HG03575 (cell line): ENCODE results near the gene RDM1.

Experiments used
- ATAC-seq: cut with Tn5 transposase; IDR thresholded peaks from one replicate; pipeline ENCODE4 v1.9.1; 2021; ENCODE audit not compliant: unreplicated experiment, insufficient number of reproducible peaks, low FRiP score; ENCODE audit errors: extremely low read depth

Gene RDM1, protein sequence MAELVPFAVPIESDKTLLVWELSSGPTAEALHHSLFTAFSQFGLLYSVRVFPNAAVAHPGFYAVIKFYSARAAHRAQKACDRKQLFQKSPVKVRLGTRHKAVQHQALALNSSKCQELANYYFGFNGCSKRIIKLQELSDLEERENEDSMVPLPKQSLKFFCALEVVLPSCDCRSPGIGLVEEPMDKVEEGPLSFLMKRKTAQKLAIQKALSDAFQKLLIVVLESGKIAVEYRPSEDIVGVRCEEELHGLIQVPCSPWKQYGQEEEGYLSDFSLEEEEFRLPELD

DNA sequence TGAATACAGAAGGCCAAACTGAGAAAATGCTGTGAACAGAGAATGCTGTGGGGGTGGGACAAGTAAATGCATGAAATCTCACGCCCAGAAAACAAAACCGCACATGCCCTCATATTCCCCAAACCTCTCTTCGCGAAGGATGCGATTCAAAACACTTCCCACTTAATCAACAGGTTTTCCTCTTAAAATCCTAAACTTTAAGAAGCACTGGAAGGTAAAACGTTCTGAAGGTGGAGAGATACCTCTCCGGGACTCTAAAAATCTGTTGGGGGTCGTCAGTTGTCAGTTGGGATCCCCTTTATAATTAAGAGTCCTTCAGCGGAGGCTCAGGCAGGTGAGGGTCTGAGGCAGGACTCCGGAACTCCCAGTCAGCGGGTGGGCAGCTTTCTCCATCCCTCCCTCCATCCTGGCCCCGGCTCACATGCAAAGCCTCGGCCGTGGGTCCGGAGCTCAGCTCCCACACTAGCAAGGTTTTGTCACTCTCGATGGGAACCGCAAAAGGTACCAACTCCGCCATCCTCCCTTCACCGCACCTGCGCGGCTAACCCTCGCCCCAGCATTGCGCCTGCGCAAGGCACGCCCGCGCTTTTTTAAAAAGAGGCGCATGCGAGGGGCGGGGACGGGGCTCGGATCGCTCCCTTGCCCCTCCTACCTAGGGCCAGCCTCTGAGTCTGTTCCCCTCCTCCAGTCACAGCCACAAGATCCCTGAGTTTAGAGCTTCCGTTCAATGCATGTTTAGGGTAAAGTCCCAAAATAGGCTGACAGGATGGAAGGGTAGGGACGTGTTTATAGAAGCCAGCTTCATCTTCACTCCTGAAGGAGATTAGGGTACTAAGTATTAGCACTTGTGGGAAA lies at the start of gene RDM1:
Gene RDM1, minus strand, starts transcription at position 563 of the 855 bp plus-strand sequence. Its CDS starts 46 bp downstream, at position 517.
- ATAC-seq: no peak

DNA sequence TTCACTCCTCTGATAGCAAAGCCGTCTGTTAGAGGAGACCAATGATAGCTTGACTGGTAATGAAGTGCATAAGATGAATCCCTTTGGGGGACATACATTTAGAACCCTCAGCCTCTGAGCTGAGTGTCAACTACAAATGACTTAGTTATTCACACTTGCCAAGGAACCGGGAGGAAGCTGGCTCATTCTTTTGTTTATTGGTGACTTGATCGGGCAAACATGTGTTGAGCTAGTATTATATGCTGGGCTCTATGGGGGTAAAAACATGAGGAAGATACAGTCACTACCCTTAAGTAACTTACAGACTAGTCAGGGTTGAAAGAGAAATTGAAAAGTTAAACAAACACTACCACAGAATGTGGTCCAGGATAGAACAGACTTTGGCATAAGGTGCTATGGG lies 47.8 kb upstream of the RDM1 start:
- ATAC-seq: no peak

- no peak for ATAC-seq
These were observed 46.9 kb upstream of the RDM1 start for GRCh38 chr17:35977509-35977908.

DNA sequence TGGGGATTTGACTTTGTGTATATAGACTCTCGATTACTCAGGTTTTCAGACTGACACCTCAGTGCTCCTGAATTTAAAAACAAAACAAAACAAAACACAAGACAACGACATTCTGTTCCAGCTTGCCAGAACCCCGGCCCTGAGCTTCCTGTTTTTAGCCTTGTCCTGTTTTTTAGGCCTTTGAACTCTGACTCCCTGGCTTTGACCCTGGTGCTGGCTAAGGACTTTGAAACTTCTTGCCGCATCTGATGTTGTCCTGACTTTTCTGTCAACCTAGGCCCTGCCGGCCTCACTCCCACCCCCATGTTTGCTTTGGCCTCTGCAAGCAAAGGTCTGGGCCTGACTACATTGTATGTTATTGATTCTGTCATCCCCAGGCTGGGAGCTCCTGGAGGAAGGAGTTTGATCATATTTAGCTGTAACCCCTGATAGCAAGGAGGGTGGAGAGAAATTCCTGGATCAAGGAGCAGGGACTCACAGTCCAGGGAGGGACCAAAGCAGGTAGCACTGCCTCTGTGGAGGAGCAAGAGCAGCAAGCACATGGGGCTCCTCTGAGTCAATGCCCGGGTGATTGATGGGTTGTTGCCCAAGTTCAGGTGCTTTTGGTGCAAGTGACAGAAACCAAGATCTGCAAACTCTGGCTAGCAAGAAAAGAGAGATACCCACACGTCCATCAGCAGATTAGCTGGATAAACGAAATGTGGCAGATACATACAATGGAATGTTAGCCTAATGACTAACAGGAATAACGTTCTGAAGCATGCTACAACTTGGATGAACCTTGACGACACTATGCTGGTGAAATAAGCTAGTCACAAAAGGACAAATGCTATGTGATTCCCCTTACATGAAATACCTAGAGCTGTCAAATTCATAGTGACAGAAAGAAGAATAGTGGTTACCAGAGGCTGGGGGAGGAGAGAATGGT lies 43.0 kb upstream of the RDM1 start:
- ATAC-seq: no peak

- ATAC-seq: no peak
These were observed 42.4 kb upstream of the RDM1 start for GRCh38 chr17:35972945-35973332.

DNA sequence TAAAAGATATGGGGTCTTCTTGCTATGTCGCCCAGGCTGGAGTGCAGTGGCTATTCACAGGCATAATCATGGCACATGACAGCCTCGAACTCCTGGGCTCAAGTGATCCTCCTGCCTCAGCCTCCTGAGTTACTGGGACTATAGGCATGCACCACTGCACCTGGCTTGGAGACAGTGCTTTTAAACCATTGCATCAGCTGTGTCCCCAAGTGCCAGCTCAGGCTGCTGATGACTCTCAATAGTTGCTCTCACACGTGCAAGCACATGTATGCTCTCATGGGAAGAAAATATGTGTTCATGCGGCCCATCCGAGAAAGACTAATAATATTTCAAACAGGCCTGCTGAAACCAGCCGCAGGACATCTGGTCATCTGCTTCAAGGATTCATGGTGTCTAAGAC lies 42.0 kb upstream of the RDM1 start:
- ATAC-seq: no peak

GRCh38 chr17:35972066-35972465 lies 41.5 kb upstream of the RDM1 start:
- no peak for ATAC-seq

DNA sequence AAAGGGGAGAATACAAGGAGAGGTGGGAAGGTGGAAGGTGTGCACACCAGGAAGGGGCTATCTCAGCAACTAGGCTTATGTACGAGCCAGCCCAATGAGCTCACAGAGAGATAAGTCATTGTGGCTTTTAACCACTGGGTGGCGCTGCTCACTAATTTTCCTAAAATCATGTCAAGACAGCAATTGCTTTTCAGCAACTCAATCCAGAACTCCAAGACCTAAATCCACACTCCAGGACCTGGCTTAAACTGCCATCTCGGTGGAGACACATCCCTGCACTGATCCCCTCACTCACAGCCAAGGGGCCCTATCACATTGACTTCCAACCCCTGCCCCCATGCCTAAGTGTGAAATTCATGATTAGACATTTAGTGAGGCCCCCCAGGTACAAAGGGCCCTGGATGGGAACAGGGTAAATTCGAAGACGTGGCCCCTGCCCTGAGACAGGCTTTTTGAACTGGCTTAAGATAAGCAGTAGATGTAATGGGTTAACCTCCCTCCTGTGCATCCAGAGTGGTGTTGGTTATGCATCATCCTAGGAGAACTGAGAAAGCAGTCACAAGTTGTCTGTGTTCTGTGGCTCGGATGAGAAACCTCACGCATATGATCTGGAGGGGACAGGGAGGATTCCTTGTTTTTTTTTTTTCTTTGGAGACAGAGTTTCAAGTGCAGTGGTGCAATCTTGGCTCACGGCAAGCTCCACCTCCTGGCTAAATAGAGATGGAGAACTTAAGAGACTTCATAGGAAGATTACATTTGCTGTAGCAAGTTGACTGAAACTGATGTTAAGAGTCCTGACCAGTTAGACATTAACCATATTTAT lies 39.2 kb upstream of the RDM1 start:
- no peak for ATAC-seq

GRCh38 chr17:35968520-35969054 lies 38.0 kb upstream of the RDM1 start:
- ATAC-seq: no peak

DNA sequence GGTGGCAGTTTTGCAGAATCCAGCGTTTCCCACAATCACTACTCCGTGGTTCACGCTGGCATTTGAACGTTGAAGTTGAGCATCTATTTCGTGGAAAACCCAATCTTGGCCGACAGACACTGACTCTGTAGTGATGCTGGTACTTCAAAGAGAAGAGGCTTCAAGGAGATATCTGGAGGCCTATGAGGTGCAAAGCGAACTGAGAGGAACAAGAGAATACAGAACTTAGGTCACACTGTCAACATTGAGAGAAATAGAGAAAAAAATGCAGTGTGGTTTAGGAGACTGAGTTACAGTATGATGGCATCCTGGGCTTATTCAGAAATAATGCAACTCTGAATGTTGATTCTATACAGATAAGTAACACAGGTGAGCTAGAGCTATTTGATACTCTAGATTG lies 34.7 kb upstream of the RDM1 start:
- ATAC-seq: no peak

DNA sequence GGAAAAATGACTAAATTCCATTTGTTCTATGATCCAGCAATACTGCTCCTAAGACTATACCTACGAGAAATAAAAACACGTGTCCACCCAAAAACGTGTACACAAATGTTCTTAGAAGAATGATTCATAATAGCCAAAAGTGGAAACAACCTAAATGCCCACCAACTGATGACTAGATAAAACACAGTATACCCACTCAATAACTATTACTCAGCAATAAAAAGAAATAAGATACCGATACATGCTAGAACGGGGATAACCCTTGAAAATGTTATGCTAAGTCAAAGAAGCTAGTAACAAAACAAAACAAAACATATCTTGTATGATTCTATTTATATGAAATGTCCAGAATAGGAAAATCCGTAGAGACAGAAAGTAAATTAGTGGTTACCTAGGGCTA lies 33.1 kb upstream of the RDM1 start:
- no peak for ATAC-seq

GRCh38 chr17:35953720-35954119 lies 23.1 kb upstream of the RDM1 start:
- ATAC-seq: no peak

DNA sequence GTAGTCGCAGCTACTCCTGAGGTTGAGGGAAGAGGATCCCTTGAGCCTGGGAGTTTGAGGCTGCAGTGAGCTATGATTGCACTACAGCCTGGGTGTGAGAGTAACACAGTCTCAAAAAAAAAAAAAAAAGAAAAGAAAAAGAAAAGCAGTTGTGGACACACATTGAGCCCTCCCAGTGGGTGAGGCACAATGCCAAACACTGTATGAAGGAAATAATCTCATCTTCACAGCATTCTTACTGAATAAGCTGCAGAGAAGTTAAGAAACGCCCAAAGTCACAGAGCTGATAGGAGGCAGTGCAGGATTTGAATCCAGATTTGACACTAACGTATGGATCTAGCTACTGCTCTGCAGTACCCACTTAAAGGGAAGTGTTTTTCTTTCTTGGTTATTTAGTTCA lies 18.8 kb upstream of the RDM1 start:
- ATAC-seq: no peak

DNA sequence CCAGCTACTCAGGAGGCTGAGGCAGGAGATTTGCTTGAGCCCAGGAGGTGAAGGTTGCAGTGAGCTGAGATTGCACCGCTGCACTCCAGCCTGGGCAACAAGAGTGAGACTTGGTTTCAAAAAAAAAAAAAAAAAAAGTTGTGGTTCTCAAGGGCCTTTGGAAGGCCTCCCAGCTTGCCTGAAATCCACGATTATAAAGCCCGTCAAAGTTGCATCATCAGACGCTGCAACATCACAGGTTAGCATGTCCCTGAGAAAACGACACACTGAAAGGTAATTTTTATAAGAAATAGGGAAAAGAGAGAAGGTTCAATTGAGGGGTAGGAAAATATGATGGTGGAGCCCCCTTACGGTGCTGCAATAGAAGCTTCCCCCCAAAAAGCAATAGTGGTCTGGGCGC lies 17.5 kb upstream of the RDM1 start:
- ATAC-seq: no peak

GRCh38 chr17:35947156-35947585 lies 16.6 kb upstream of the RDM1 start:
- ATAC-seq: no peak

GRCh38 chr17:35944151-35944550 lies 13.6 kb upstream of the RDM1 start:
- ATAC-seq: no peak

- no peak for ATAC-seq
These were observed 13.0 kb upstream of the RDM1 start, which contains the start of gene LYZL6 for GRCh38 chr17:35943537-35943936. LYZL6 (minus strand) TSS chr17:35943713; CDS start chr17:35939356, 4,357 bp downstream.

DNA sequence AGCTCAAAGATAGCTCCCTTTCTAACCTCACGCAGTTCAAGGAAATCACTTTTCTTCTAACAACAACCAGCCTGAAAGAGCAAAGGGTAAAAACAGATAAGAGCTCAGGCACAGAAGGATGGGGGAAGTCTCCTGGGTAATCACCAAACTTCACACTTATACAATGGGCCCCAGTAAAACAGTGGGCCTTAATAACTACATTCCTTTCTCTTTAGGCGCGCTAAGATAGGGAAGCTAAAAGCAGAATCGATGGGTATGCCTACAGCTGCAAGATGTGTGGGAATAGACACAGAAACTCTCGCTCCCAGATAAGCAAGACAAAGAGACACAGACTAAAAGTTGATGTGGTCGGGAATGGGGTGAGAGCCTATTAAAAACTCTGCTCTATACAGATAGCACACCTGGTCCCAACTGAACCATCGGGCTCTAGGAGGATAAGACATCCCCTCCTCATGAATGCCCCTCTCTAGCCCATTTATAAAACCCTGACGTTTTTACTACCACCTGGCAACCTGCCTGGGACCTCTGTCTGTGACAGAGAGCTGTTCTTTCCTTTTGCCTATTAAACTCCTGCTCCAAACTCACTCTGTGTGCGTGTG lies 12.1 kb upstream of the RDM1 start:
- ATAC-seq: no peak
